GM08714 (cell line): ENCODE measurements around the gene PDE4D.

Experiments used
- H3K4me3 ChIP-seq: fragments of 200-500 bp; sonication (Bioruptor generic); 2 replicates; pipeline ENCODE4 v1.5.1; 2014; ENCODE audit warnings: mild to moderate bottlenecking, low read length, inconsistent platforms
- ZNF274 ChIP-seq: IDR thresholded peaks from 2 replicates; pipeline ENCODE4 v1.6.1; 2012; ENCODE audit warnings: mild to moderate bottlenecking, low read depth, low read length

Gene PDE4D

DNA sequence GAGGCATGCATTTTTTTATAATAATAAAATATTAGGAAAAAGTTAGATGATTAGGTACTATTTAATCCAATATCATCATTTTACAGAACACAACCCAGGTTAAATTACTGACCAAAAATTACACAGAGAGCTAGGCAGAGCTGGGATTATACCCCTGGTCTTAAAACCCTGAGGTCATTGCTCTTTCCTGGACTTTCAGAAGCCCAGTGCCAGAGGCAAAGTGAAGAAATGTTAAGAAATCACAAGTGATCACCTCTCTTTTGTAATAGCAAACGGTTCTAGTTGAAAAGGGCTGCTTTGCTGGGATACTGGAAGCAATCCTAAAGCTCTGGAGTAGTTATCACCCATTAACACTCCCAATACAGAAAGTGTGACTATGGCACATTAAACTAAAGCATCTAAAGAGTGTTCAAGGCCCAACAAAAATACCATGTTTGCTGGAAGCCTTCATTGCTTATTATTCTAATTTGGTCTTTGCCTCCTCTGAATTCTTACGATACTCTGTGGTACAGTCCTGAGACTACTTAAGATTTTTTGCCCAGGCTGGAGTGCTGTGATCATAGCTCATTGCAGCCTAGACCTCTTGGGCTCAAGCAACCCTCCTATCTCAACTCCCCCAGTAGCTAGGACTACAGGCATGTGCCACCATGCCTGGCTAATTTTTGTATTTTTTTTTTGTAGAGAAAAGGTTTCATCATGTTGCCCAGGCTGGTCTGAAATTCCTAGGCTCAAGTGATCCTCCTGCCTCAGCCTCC, 734.7 kb downstream of the PDE4D start:
- H3K4me3 ChIP-seq, result no peak overlapping the region
- no peak for TF ChIP-seq ZNF274

DNA sequence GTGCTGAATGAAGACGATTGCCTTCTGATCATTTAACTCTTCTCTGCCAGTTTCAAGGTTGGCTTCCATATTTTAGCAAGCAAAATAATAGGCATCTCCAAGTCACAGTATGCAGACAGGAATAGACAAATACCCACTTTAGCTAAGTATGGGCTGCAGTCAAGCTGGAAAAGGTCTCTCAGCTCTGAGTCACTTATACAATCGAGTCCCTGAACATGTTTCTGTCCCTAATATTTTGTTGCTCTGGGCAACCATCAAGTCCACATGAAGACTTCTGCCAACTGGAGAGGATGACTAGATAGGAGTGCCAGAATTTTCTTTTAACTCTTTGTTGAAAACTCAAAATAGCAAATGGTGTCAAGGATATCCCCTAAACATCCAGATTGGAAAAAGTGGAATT, 735.4 kb downstream of the PDE4D start:
- TF ChIP-seq ZNF274, result no peak
- no peak overlapping the region for H3K4me3 ChIP-seq

DNA sequence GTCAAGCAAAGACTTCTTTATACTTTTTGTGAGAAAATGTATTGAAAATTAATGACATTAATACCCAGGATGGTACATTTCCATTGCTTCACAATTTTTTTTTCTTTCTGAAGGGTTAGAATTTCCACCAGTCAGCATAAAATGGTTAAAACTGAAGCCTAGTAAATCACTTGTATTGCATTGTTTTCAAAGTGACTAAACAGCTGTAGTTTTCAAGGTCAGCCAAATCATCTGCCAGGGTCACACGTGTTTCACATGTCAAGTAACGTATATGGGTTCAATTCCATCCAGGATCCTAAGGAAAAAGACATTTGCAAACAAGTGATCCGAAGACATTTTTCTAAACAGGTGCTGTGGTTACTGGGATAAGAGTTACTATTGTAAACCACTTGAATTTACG, 736.5 kb downstream of the PDE4D start:
- H3K4me3 ChIP-seq, result no peak overlapping the region
- no peak for TF ChIP-seq ZNF274

DNA sequence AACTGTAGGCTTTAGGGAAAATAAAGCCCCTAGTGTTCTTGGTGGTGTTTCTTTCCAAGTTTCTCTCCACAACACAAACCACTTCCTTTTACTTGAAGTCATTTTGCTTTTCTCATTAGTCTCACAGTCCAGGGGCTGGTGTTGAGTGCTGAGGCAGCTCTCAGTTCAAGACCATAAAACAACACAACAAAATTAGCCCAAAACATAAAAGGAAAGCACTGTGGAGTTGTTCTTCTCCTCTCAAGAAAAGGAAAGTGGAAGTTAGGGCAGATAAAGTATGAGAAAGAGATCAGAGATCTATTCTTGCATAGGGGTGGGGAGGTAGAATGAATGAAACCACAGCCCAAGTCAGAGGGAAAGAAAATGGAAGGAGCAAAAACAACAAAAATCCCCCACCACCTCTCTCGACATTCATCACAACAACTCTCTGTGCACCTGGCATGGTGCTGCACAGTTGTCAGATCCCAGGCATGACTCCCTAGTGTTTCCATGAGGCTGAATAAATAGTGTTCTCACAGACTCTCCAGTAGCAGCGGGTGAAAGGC, 740.8 kb downstream of the PDE4D start:
- TF ChIP-seq ZNF274, result no peak
- no peak overlapping the region for H3K4me3 ChIP-seq

DNA sequence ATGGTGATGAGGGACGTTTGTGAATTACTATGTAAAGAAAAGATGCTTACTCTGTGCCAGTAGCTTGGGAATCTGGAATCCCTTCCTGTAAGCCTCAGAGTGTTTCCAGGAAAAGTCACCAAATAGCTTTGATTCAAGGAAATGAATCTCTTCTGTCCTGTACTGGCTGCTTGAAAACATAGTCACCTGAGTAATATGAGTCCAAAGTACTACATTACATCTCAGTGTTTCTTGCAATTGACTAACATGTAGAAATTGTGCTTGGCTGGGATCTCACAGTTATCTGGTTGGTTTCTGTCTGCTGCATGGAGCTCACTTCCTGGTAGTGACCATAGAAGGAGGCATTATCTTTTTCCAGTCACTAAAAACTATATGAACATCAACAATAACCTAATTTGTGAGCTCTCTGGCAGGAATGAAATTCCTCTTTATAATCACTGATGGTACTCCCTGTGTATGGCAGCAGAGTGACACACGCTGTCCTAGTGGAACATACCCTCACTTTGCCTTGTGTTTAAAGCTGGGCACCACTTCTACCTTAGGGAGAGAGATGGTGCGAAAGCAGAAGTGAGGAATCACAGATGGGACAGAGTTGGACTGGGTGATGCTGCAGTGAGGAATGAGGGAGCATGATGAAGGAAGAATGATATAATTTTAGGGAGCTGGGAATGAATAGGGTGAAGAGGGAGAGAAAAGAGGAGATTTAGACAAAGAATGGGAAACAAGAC, 742.2 kb downstream of the PDE4D start:
- TF ChIP-seq ZNF274, result no peak
- H3K4me3 ChIP-seq, result no peak overlapping the region

DNA sequence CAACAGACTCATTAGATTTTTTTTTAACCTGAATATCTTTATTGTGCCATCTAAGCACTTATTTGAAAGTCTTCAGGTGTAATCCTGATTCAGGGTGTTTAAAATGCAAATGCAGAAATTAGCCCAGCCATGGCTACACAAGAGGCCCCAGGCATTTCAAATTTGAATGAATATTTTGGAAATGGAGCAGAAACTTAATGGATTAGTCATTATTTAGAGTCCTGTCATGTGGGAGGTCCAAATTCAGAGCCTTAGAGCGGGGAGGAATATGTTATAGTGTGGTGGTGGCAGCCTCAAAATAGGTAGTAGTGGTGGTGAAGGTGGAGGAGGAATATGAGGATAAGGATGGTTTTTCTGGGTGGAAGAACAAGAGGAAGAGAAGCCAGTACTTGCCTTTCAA, 743.7 kb downstream of the PDE4D start:
- TF ChIP-seq ZNF274, result no peak
- H3K4me3 ChIP-seq, result no peak overlapping the region

DNA sequence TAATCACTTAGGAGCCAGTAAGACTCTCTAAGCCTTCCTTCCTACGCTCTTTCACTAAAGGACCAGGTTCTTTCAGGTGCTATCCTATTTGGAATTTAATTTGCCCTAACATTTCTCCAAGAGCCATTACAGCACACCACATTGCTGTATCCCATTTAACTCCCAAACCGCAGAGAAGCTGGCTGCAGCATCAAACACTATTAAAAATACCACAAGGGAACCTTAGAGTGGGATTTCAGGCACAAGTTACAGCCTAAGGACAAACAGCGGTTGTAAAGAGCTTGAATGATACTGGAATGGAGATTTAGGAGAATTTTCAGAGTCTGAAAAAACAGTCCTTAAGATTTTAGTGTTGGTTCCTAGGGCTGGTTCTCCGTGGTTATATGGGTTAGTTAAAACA, 744.3 kb downstream of the PDE4D start:
- no peak overlapping the region for H3K4me3 ChIP-seq
- TF ChIP-seq ZNF274, result no peak

DNA sequence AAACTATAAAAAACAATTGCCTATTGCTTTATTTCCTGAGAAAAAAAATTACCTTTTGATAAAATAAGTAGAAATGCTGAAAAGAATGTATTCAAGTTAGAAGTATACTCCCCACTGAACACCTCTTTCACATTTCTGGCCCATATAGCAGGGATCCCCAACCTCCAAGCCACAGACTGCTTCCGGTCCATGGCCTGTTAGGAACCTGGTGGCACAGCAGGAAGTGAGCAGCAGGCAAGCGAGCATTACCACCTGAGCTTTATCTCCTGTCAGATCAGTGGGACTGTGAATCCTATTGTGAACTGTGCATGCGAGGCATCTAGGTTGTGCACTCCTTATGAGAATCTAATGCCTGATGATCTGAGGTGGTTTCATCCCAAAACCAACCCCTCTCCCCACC, 746.8 kb downstream of the PDE4D start:
- no peak overlapping the region for H3K4me3 ChIP-seq
- TF ChIP-seq ZNF274, result no peak

DNA sequence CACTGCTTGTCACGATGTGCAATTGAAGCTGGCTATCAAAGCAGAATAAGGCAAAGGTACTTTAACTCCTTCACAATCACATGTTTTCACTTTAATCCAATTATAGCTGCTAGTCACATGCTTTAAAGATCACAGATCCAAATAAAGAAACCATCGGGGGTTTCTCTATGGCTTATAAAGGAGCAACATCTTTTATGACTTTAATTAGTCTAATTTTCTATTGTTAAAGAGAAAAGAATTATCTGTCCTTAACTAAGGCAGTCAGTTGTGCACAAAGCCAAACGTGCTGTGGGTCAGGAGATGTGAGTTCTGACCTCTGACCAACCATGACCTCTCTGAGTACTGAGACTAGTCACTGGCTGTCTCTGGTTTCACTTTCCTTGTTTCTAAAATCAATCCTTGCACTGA, 749.6 kb downstream of the PDE4D start:
- no peak overlapping the region for H3K4me3 ChIP-seq
- TF ChIP-seq ZNF274, result no peak

DNA sequence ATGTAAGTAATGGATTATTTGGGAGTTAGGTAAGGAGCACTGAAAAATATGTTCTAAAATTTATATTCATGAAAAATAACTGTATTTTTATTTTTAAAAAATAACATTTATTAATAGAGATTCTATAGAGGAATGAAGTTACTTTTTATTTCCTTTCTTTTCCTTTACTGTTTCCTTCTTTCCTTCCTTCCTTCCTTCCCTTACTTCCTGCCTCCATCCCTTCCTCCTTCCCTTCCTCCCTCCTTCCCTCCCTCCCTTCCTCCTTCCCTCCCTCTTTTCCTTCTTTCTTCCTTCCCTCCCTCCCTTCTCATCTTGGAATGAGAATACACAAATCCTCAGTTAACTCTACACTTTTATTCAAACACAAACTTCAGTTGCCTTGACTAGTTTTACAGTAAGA, 750.6 kb downstream of the PDE4D start:
- TF ChIP-seq ZNF274, result no peak
- H3K4me3 ChIP-seq, result no peak overlapping the region

DNA sequence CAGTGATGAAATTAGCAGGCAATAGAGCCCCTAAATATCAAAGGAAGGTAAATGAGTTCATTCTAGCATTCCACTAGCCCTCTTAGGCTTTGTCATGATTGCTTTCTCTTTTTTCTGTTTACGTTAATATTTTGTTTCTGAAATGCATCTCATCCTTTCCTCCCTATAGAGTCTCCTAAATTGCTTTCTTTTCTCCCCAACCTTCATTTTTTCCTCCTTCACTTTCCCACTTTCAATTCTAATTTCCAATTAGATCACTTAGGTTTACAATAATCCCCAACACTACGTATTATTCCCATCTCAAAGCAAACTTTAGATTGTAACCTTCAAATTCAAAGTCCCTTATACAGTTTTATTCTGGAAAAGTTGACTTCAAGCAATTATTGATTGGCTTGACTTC, 751.4 kb downstream of the PDE4D start:
- TF ChIP-seq ZNF274, result no peak
- no peak overlapping the region for H3K4me3 ChIP-seq

DNA sequence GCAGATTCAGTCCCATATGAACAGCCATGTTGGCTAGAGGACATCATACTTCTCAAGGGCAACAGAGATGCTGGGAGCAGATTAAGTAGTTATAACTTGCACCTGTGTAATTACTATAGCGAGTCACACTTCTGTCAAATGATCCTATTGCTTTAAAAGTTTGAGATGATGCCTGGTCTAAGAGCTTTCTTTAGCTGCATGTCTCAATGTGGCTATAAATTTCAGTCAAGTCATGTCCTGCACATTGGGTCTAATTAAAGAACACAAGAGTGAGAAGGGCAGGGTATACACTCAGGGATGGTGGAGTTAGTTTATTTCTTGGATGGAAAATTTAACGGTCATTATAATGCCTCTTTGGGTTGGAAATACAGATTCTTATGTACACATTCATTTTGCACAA, 753.4 kb downstream of the PDE4D start:
- H3K4me3 ChIP-seq, result no peak overlapping the region
- no peak for TF ChIP-seq ZNF274

DNA sequence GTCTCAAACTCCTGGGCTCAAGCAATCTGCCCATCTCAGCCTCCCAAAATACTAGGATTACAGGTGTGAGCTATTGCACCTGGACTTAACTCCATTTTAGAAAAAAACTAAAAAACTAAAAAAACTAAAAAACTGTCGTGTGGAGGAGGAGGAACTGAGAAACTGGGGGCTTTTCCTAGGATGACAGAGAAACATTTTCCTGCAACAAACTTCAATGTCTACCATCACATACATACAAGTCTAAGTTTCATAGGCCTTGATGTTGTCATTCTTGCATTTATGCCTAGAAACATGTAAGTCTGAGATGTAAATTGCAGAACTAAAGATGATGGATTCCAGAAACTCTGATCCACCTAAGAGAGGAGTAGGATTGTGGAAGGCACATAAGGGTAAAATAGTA, 753.8 kb downstream of the PDE4D start:
- no peak overlapping the region for H3K4me3 ChIP-seq
- TF ChIP-seq ZNF274, result no peak

DNA sequence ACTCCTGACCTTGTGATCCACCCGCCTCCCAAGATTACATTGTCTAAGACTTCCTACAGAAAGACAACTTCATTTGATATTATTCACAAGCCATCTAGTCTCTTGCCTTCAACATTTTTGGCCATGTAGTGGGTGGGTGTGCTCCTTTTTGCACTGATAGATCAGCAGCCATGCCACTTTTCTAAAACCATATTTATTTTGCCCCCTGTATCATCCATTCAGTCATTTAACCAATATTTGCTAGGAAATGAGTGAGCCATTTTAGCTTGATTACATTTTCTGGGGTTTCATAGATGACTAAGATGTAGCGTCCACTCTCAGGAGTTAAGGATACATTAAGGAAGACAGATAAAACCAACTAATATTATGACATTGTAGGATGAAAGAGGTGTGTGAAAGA, 755.0 kb downstream of the PDE4D start:
- H3K4me3 ChIP-seq, result no peak overlapping the region
- no peak for TF ChIP-seq ZNF274

DNA sequence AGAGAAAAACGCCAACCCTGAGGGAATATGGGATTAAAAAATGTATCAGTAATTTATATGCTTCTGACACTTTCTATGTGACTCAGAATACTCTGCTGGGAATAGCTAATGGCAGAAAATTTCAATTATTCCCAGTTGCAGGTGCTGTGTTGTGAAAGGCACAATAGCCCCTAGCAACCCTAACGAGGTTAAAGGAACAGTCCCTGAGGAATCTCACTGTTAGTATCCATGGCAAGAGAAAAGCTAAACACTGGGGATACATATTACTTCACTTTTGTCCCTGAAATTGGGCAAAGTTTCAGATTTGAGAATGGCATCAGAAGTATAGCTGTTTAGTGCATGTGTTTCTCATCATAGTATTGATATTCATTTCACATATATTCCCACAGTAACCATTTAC, 755.7 kb downstream of the PDE4D start:
- no peak for TF ChIP-seq ZNF274
- no peak overlapping the region for H3K4me3 ChIP-seq
